ENCODE measurements around the gene KDM4C. TPM values are rescaled to one million over a fixed set of nuclear protein-coding genes. Genes with fewer than 3 reads are reported as not detected.

Gene KDM4C
- total and polyA plus RNA-seq, 2 of the 8 experiments (the other 6 are each of a cell fraction or from before 2014, with no cell fraction given) = 13.0 to 26.1 TPM

GRCh38 chr9:6997330-6997729 lies 239.6 kb downstream of the KDM4C start:
- Histone ChIP-seq H3K79me1 (ENCODE audit: low read depth, low read length) (no peaks in the 10 kb centered on the region), H3K4me2 (ENCODE audit: insufficient read depth in 1 of 2, low read depth in 2 of 2, low read length in 2 of 2) (no peak overlapping the region), H2AK5ac (ENCODE audit: low read depth, low read length) (no peak overlapping the region), H2AFZ (ENCODE audit: low read length) (no peak overlapping the region), H3K4ac (replicated peaks; ENCODE audit: insufficient read length, low read depth, low read length) (no peak overlapping the region), H3K4me3 (ENCODE audit: extremely low read depth in 1 of 4, insufficient read depth in 2 of 4, low read depth in 3 of 4, low read length in 4 of 4) (no peak overlapping the region), H3K18ac (ENCODE audit: extremely low read depth, low read length) (no peak overlapping the region), H3K56ac (replicated peaks; ENCODE audit: insufficient read length, low read depth, low read length) (no peak overlapping the region), H3K9ac (replicated peaks in 1 of 4; ENCODE audit: extremely low read depth in 1 of 4, low read depth in 3 of 4, low read length in 3 of 4) (no peak overlapping the region), H3K79me2 (ENCODE audit: control insufficient read depth in 1 of 2, insufficient read depth in 2 of 2, low read length in 2 of 2) (no peaks in the 10 kb centered on the region), H3K27me3 (replicated peaks in 1 of 4; ENCODE audit: control insufficient read depth in 3 of 4, extremely low read depth in 1 of 4, insufficient read depth in 3 of 4, low read length in 3 of 4) (no peaks in the 10 kb centered on the region), H2BK12ac (ENCODE audit: low read depth, low read length) (no peak overlapping the region), H3K23me2 (ENCODE audit: low read depth, low read length) (no peaks in the 10 kb centered on the region), H2BK120ac (replicated peaks; ENCODE audit: low read depth, low read length) (no peak overlapping the region), H2BK5ac (ENCODE audit: low read depth, low read length) (no peak overlapping the region), H4K20me1 (replicated peaks in 1 of 2; ENCODE audit: control insufficient read depth in 1 of 2, insufficient read depth in 2 of 2, low read length in 2 of 2) (peaks cover 0 to 2% of the 10 kb centered on the region in 2 experiments), H2BK15ac (ENCODE audit: low read length) (no peak overlapping the region), H3K9me3 (ENCODE audit: insufficient read depth in 2 of 2, low read depth in 1 of 2, low read length in 1 of 2) (no peaks in the 10 kb centered on the region), H4K5ac (ENCODE audit: insufficient read length, low read depth, low read length) (no peak overlapping the region), H3K36me3 (ENCODE audit: control insufficient read depth in 2 of 4, insufficient read depth in 4 of 4, low read length in 3 of 4) (peaks cover 0 to 8% (median 2%) of the 10 kb centered on the region in 4 experiments; a peak in 3 of 8 replicates), H3K14ac (ENCODE audit: insufficient read length) (no peak overlapping the region), H3K27ac (ENCODE audit: low read depth, low read length) (no peak overlapping the region), H3K4me1 (replicated peaks in 1 of 4; ENCODE audit: control insufficient read depth in 3 of 4, insufficient read depth in 4 of 4, low read length in 3 of 4) (no peaks in the 10 kb centered on the region), H4K8ac (ENCODE audit: extremely low read depth, insufficient read depth, low read length) (no peak overlapping the region), H4K91ac (replicated peaks; ENCODE audit: insufficient read length, low read length) (no peak overlapping the region), H3K23ac (ENCODE audit: insufficient read length) (no peak overlapping the region), H2BK20ac (ENCODE audit: low read length) (no peak overlapping the region)
- no peak for TF ChIP-seq NRF1 (IDR thresholded peaks at IDR 0.05; ENCODE audit: low read depth, low read length)
- TF ChIP-seq JUN (IDR thresholded peaks at IDR 0.05; ENCODE audit: low read depth, low read length) = no peak
- TF ChIP-seq RNF2 (IDR thresholded peaks at IDR 0.05; ENCODE audit: borderline replicate concordance, low read depth, low read length, missing control alignments, poor library complexity, severe bottlenecking) = no peak
- TF ChIP-seq KDM4A (IDR thresholded peaks at IDR 0.05; ENCODE audit: low read depth, low read length, severe bottlenecking) = no peak
- no peak for TF ChIP-seq BCL11A (IDR thresholded peaks at IDR 0.05; ENCODE audit: low read depth in 2 of 2, low read length in 2 of 2)
- no peak for TF ChIP-seq CBX5 (IDR thresholded peaks at IDR 0.05; ENCODE audit: low read depth, low read length)
- 82% methylated on average over 1 of the region's 1 CpG; no CpG with 5 or more reads in 1 of the 2 experiments for WGBS, 2 experiments (ENCODE audit: extremely low coverage in 1 of 2, insufficient coverage in 1 of 2, insufficient read length in 1 of 2, insufficient replicate concordance in 2 of 2, low coverage in 1 of 2, low lambda C conversion rate in 2 of 2, missing lambda C conversion rate in 1 of 2)
- FAIRE-seq (no peak), DNase-seq (ENCODE audit: low read depth in 1 of 2, low spot score in 2 of 2) (no peak)
- POLR2A ChIA-PET (ENCODE audit: partially characterized antibody) = no interaction called here
- CTCF ChIA-PET (ENCODE audit: partially characterized antibody) = no interaction called here

Data from H1 (cell line).